Activated CD8-positive, alpha-beta memory T cell treated with anti-CD3 and anti-CD28 coated beads, Interleukin-2, amount 10 ng/mL, durations not matched to agents 7 days and 5 days (primary cell): Measurements from ENCODE around the gene KCNJ12. TPM values are rescaled to one million over a fixed set of nuclear protein-coding genes. Genes with fewer than 3 reads are reported as not detected.
"Not testable (repeated sequence)": the region's sequence is repeated elsewhere in the genome, so short reads cannot be mapped to it uniquely, and the experiment has no call there.

ENCODE experiments used
- ATAC-seq: fragments of 150-1000 bp; cut with Tn5 transposase; one replicate; pipeline ENCODE4 v1.10.0; 2021; ENCODE audit warnings: moderate library complexity
- CTCF ChIA-PET: fragments of 350-600 bp; sonication (Branson Sonifier 250); formaldehyde crosslinking; loops from one replicate; lab custom pipeline; 2021; ENCODE audit warnings: antibody characterized with exemption; lab: Charles Lee
- DNase-seq: peaks from one replicate; pipeline ENCODE4 v3.0.0-alpha.2; 2020
- H3K27ac Mint-ChIP-seq: one replicate; pipeline ENCODE4 v1.8.0; 2021; ENCODE audit warnings: mild to moderate bottlenecking, mixed read lengths
- H3K27me3 Mint-ChIP-seq: one replicate; pipeline ENCODE4 v1.8.0; 2021; ENCODE audit warnings: mixed read lengths
- H3K36me3 Mint-ChIP-seq: one replicate; pipeline ENCODE4 v1.8.0; 2021; ENCODE audit warnings: mild to moderate bottlenecking, mixed read lengths
- H3K4me1 Mint-ChIP-seq: one replicate; pipeline ENCODE4 v1.8.0; 2021; ENCODE audit warnings: mixed read lengths
- H3K4me3 Mint-ChIP-seq: one replicate; pipeline ENCODE4 v1.8.0; 2021; ENCODE audit warnings: mild to moderate bottlenecking, moderate library complexity, mixed read lengths
- H3K9me3 Mint-ChIP-seq: one replicate; pipeline ENCODE4 v1.8.0; 2022; ENCODE audit warnings: low read depth, mixed read lengths
- total RNA-seq, 2 experiments: library from RNA; stranded (reverse); gene quantifications; one replicate each; pipeline ENCODE4 v1.2.3, GENCODE V29; 2021

KCNJ12 gene
- total RNA-seq, 2 experiments from 2014 or later, result not detected

GRCh38 chr17:21425321-21425720, 49.2 kb downstream of the KCNJ12 start:
- DNase-seq (no peak), ATAC-seq (no peak)
- peaks cover 6% of the 10 kb centered on the region for H3K27me3 Mint-ChIP-seq
- H3K27ac Mint-ChIP-seq, result no peak overlapping the region
- no peaks in the 10 kb centered on the region for H3K36me3 Mint-ChIP-seq
- H3K9me3 Mint-ChIP-seq, result no peaks in the 10 kb centered on the region
- no peak overlapping the region for H3K4me3 Mint-ChIP-seq
- CTCF ChIA-PET, result no interaction called here
- H3K4me1 Mint-ChIP-seq, result no peaks in the 10 kb centered on the region

GRCh38 chr17:21425736-21426135, 49.6 kb downstream of the KCNJ12 start:
- no peak overlapping the region for H3K27ac Mint-ChIP-seq
- ATAC-seq (no peak), DNase-seq (no peak)
- CTCF ChIA-PET, result no interaction called here
- no peaks in the 10 kb centered on the region for H3K9me3 Mint-ChIP-seq
- H3K4me3 Mint-ChIP-seq, result no peak overlapping the region
- H3K4me1 Mint-ChIP-seq, result no peaks in the 10 kb centered on the region
- peaks cover 6% of the 10 kb centered on the region for H3K27me3 Mint-ChIP-seq
- H3K36me3 Mint-ChIP-seq, result no peaks in the 10 kb centered on the region

DNA sequence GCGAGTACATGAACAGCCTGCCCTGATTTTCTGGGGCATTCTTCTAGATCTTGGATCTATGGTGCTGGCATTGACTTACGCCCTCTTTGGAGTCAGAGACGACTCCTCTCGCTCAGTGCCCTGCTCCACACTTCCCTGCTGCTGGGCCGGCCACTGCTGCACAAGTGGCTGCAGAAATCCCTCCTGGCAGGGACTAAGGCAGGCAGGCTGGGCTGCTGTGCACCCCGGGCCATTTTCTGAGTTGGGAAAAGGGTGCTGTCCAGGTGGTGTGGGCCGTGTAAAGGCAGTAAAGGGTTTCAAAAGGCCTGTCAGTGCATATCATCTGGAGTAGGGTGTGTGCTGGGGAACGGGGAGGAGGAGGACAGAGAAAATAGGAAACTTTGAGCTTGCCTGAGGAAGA, 50.1 kb downstream of the KCNJ12 start:
- ATAC-seq, H3K9me3 Mint-ChIP-seq, H3K36me3 Mint-ChIP-seq, H3K4me1 Mint-ChIP-seq, CTCF ChIA-PET, H3K27me3 Mint-ChIP-seq, H3K27ac Mint-ChIP-seq, DNase-seq, H3K4me3 Mint-ChIP-seq: not testable (repeated sequence)

- H3K27me3 Mint-ChIP-seq, H3K4me3 Mint-ChIP-seq, CTCF ChIA-PET, H3K27ac Mint-ChIP-seq, H3K4me1 Mint-ChIP-seq, H3K9me3 Mint-ChIP-seq, H3K36me3 Mint-ChIP-seq, DNase-seq, ATAC-seq: not testable (repeated sequence)
Measured at GRCh38 chr17:21426876-21427275, 50.7 kb downstream of the KCNJ12 start.

GRCh38 chr17:21427727-21428126, 51.6 kb downstream of the KCNJ12 start:
- CTCF ChIA-PET, H3K4me1 Mint-ChIP-seq, DNase-seq, H3K4me3 Mint-ChIP-seq, H3K27ac Mint-ChIP-seq, H3K27me3 Mint-ChIP-seq, H3K9me3 Mint-ChIP-seq, ATAC-seq, H3K36me3 Mint-ChIP-seq: not testable (repeated sequence)

DNA sequence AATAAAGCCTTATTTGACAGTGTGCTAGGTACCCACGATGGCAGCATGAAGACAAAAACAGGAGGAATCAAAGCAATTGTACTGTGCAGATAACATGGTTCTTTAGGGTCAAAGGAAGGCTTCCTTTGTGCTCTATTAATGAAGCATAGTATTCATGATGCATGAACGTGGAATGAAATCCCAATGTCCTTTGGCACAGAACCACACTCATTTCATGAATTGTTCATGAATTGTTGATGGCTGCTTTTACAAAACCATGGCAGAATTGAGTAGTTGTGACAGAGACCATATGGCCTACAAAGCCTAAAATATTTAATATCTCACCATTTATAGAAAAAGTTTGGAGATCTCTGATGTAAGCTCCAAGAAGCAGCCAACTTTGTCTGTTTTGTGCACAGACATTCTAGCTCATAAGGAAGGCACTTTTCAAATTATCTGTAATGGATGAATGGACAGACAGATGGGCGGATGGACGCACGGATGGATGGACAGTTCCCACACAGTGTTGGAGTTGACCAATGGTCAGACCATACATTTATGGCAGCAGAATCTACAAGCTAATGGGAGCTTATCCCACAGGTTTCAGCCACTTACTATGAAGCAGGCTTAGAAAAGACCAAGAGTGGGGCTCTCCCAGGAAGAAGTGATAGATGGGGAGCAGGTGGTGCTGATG, 52.7 kb downstream of the KCNJ12 start:
- H3K27me3 Mint-ChIP-seq, H3K36me3 Mint-ChIP-seq, H3K9me3 Mint-ChIP-seq, CTCF ChIA-PET, ATAC-seq, H3K4me1 Mint-ChIP-seq, DNase-seq, H3K27ac Mint-ChIP-seq, H3K4me3 Mint-ChIP-seq: not testable (repeated sequence)

- CTCF ChIA-PET, result not testable (repeated sequence)
Measured at GRCh38 chr17:21429921-21430628, 53.9 kb downstream of the KCNJ12 start.

GRCh38 chr17:21433971-21434370, 57.8 kb downstream of the KCNJ12 start:
- H3K4me1 Mint-ChIP-seq, H3K9me3 Mint-ChIP-seq, H3K4me3 Mint-ChIP-seq, DNase-seq, H3K27me3 Mint-ChIP-seq, H3K27ac Mint-ChIP-seq, CTCF ChIA-PET, H3K36me3 Mint-ChIP-seq, ATAC-seq: not testable (repeated sequence)

More at GRCh38 chr17:21429921-21430628, 53.9 kb downstream of the KCNJ12 start:
- H3K36me3 Mint-ChIP-seq, H3K27me3 Mint-ChIP-seq, H3K4me1 Mint-ChIP-seq, H3K4me3 Mint-ChIP-seq, H3K27ac Mint-ChIP-seq, ATAC-seq, H3K9me3 Mint-ChIP-seq, DNase-seq: not testable (repeated sequence)

GRCh38 chr17:21434976-21435375, 58.8 kb downstream of the KCNJ12 start:
- H3K27ac Mint-ChIP-seq, H3K4me3 Mint-ChIP-seq, CTCF ChIA-PET, DNase-seq, H3K27me3 Mint-ChIP-seq, H3K4me1 Mint-ChIP-seq, H3K36me3 Mint-ChIP-seq, H3K9me3 Mint-ChIP-seq, ATAC-seq: not testable (repeated sequence)

GRCh38 chr17:21436481-21436880, 60.3 kb downstream of the KCNJ12 start:
- H3K27ac Mint-ChIP-seq, H3K9me3 Mint-ChIP-seq, H3K27me3 Mint-ChIP-seq, H3K36me3 Mint-ChIP-seq, ATAC-seq, H3K4me3 Mint-ChIP-seq, DNase-seq, CTCF ChIA-PET, H3K4me1 Mint-ChIP-seq: not testable (repeated sequence)

DNA sequence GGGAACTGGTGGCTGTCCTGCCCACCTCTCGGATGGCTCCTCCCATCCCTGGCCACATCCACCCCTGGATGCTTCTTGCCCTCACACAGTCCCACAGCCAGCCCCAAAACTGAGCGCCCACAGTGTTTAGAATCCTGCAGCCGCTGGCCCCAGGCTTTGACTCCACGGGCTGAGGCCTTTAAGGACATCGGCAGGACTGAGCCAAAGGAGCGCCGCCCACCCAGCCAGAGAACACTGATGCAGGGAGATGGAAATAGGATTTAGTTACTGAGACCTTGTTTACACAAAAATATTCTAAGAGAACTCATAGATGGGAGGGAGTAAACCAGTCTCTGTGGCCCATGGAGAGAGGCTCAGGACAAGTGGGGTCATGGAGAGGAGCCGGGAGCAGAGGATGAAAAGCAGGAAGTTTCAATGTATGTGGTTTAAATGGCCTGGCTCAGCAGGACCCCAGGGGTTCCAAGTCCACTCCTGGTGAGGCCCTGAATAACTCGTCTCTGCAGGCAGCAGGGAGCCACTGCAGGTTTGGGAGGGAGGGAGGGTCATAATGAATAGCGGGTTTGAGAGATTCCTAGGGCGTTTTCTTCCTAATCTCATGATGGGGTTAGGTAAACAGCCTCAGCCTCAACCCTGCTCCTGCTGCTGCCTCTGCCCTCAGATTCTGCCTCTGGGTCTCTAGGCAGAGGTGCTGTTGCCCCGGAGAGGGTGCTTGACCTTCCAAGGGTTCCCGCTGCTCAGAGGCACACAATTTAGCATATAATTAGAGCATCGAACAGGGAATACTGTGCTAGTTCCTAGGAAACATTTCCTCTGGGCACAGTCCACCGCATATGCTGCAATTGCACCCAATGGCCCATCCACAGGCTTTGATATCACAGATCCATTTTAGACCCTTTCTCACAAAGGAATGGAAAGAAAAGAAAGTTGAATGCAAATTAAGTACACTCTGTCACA, 61.0 kb downstream of the KCNJ12 start:
- H3K4me1 Mint-ChIP-seq, H3K4me3 Mint-ChIP-seq, ATAC-seq, DNase-seq, H3K27me3 Mint-ChIP-seq, H3K9me3 Mint-ChIP-seq, CTCF ChIA-PET, H3K27ac Mint-ChIP-seq, H3K36me3 Mint-ChIP-seq: not testable (repeated sequence)

GRCh38 chr17:21438316-21439014, 62.3 kb downstream of the KCNJ12 start:
- H3K9me3 Mint-ChIP-seq, CTCF ChIA-PET, H3K27me3 Mint-ChIP-seq, H3K36me3 Mint-ChIP-seq, H3K27ac Mint-ChIP-seq, DNase-seq, H3K4me3 Mint-ChIP-seq, ATAC-seq, H3K4me1 Mint-ChIP-seq: not testable (repeated sequence)

GRCh38 chr17:21439015-21439336, 62.8 kb downstream of the KCNJ12 start:
- H3K36me3 Mint-ChIP-seq, ATAC-seq, CTCF ChIA-PET, DNase-seq, H3K4me1 Mint-ChIP-seq, H3K27ac Mint-ChIP-seq, H3K4me3 Mint-ChIP-seq, H3K27me3 Mint-ChIP-seq, H3K9me3 Mint-ChIP-seq: not testable (repeated sequence)
